Measurements from ENCODE around the gene IFNGR2. TPM values are rescaled to one million over a fixed set of nuclear protein-coding genes. Genes with fewer than 3 reads are reported as not detected.
"Not testable (repeated sequence)": the region's sequence is repeated elsewhere in the genome, so short reads cannot be mapped to it uniquely, and the experiment has no call there.

Gene IFNGR2
- total RNA-seq, 1 donor from 2014 or later, result 13.9 TPM

GRCh38 chr21:33433425-33434114, 30.4 kb downstream of the IFNGR2 start:
- intact Hi-C loops (cut with micrococcal nuclease), result loop anchor here (10.0 kb wide), 1 partner anchor 49 kb away; no protein-coding TSS in a partner anchor

GRCh38 chr21:33434770-33435360, 31.7 kb downstream of the IFNGR2 start:
- intact Hi-C loops (cut with micrococcal nuclease), result loop anchor here (10.0 kb wide), 1 partner anchor 50 kb away; no protein-coding TSS in a partner anchor

GRCh38 chr21:33437140-33437539, 33.9 kb downstream of the IFNGR2 start:
- intact Hi-C loops (cut with micrococcal nuclease), result loop anchor here (10.0 kb wide), 1 partner anchor 52 kb away; no protein-coding TSS in a partner anchor

DNA sequence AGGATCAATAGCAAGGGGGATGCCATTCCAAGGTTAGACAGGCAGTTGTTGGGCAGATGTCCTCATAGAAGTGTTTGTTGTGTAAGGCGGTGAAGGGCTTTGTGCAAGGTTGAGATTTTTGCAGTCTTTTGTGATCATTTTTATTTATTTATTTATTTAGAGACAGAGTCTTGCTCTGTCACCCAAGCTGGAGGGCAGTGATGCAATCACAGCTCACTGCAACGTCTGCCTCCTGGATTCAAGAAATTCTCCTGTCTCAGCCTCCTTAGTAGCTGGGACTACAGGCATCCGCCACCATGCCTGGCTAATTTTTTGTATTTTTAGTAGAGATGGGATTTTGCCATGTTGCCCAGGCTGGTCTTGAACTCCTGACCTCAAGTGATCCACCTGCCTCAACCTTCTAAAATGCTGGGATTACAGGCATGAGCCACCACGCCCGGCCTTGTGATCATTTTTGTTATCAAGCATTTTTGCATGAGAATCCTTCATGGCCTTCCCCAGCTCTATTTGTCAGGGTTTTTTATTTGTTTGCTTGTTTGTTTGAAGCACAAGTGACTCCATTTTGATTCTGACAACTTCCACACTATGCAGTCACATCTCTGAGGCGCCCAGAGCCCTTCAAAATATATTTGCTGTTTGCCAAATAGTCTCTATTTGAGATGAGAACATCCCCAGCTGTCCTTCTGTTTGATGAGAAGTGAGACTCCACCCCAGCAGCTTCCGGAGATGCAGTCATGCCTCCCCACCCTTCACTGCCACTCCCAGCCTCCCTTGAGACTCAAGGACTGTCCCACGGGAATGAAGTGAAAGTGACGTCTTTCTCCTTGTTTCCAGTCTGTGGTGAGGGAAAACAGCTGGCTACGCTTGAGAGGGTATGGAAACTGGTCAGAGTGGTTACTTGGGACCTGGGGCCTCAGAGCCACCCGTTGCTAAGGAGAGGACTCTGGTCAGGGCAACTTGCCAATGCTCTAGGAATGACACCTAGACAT, 38.6 kb downstream of the IFNGR2 start:
- intact Hi-C loops (cut with micrococcal nuclease), result loop anchor here (10.0 kb wide), 1 partner anchor 617 kb away; no protein-coding TSS in a partner anchor

DNA sequence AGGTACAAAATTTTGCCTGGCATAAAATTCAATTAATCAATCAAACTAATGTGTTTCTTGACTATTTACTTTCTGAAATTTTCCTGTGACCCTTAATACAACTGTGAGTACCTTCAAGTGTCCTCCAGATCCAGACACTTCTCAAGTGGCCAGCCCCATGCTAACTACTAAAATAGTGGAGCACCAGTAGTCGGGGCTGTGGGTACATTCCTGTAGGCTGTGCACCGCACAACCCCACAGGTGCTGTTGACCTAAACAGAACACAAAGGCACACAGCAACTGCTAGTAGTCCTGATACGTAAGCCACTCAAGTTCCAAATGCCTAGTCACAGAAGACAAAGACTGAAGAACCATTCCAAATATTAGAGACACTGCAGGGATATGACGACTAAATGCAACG, 40.0 kb downstream of the IFNGR2 start:
- intact Hi-C loops (cut with micrococcal nuclease), result loop anchor here (10.0 kb wide), 1 partner anchor 618 kb away; no protein-coding TSS in a partner anchor

GRCh38 chr21:33444499-33444898, 41.3 kb downstream of the IFNGR2 start:
- intact Hi-C loops (cut with micrococcal nuclease), result loop anchor here (10.0 kb wide), 1 partner anchor 620 kb away; no protein-coding TSS in a partner anchor

DNA sequence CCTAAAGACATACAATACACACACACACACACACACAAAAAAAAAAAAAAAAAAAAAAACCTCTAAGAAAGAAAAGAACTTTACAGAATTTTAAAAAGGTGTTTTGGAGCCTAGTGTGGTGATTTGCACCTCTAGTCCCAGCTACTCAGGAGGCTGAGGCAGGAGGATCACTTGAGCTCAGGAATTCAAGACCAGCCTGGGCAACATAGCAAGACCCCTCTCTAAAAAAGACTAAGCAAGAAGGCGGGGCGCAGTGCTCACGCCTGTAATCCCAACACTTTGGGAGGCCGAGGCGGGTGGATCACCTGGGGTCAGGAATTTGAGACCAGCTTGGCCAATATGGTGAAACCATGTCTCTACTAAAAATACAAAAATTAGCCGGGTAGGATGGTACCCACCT, 43.4 kb downstream of the IFNGR2 start:
- intact Hi-C loops (cut with micrococcal nuclease), result loop anchor here (10.0 kb wide), 1 partner anchor 622 kb away; no protein-coding TSS in a partner anchor

DNA sequence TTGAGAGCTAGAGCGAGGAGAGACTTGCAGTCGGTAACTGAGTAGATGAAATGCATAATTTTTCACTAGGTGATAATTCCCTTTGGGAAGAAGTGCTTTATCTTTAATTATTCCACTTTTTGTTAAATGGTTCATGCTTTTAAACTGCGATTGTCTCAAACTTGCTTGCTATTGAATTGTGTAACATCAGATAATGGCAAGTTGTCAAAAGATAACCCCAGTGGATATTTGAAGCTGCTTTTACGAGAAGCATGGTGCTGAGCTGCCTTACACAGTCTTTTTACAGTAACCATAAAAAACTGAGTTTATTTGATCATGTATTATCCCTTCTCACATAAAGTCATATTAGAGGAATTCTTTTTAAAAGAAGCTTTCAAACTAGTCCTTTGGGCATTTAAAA, 46.4 kb downstream of the IFNGR2 start:
- intact Hi-C loops (cut with micrococcal nuclease), result loop anchor here (10.0 kb wide), 1 partner anchor 625 kb away; no protein-coding TSS in a partner anchor

GRCh38 chr21:33451634-33452071, 48.4 kb downstream of the IFNGR2 start:
- intact Hi-C loops (cut with micrococcal nuclease), result no loop called here

GRCh38 chr21:33452362-33452761, 49.1 kb downstream of the IFNGR2 start:
- intact Hi-C loops (cut with micrococcal nuclease), result no loop called here

DNA sequence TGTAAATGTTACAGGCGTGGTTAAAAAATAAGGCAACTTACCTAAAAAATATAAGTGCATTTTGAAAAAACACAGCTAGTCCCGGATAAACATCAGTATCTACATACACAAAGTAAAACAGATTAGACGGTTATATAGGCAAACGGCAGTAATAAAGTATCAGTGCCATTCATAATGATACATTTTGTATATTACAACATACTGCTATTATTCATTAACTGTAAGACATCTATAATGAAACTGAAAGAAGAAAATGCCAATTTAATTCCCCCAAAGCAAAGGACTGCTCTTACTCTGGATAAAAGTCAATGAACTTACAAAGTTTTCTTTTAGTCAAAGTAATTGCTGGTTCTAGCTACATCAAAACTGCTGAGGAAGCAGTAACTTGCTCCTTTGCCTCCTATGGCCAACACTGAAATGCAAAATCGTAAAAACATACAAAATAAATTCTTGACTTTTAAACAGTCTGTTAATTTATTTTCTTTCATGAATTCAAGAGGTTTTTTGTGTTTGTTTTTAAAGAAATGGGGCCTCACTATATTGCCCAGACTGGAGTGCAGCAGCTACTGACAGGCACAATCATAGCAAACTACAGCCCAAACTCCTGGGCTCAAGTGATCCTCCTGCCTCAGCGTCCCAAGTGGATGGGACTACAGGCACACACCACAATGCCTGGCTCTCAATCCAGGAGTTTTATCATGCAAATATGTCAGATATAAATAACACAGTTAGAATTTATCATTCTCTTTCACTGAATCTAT, 52.7 kb downstream of the IFNGR2 start:
- intact Hi-C loops (cut with micrococcal nuclease), result no loop called here

DNA sequence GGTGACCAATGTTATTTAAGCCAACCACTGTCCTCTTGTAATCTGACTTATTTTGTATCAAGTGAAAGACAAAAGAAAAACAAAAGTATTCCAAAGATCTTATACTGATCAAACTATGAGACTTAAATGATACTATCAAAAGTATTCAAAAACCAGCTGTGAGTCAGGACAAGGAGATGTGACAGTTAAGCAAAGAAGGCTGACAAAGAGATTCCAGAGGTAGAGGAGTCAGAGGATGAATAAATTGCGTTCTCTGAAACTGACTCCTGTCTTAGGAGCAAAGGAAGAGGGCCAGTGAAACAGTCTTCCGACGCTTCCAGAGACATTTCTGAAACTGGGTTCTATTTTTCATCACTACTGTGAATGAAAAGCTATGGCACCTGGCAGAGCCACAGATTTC, 55.6 kb downstream of the IFNGR2 start:
- intact Hi-C loops (cut with micrococcal nuclease), result no loop called here

DNA sequence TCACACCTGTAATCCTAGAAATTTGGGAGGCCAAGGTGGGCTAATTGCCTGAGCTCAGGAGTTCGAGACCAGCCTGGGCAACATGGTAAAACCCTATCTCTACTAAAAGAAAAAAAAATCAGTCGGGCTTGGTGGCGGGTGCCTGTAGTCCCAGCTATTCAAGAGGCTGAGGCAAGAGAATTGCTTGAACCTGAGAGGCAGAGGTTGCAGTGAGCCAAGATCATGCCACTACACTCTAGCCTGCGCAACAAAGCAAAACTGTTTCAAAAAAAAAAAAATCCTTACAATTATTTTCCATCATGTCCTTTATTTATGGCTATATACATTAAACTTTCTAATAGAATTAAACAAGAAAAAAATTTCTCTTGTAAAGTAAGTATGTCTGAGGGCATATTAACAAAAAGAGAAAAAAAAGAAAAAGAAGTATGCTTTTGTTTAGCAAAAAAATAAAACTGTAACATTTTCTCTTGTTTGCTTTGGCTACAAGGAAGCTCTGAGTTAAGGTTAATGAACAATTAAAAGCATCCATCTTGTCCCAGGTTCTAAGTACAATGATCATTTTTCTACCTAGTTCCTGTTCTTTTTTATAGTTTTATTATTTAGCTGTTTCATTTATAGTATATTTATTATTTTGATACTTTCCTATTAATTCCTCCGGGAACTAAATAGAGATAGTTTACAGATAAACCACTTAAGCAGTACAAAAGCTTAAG, 58.5 kb downstream of the IFNGR2 start:
- intact Hi-C loops (cut with micrococcal nuclease), result no loop called here

- intact Hi-C loops (cut with micrococcal nuclease), result not testable (repeated sequence)
Observed at GRCh38 chr21:33469183-33469582, 66.0 kb downstream of the IFNGR2 start.

- intact Hi-C loops (cut with micrococcal nuclease), result no loop called here
Observed at GRCh38 chr21:33470701-33471100, 67.5 kb downstream of the IFNGR2 start.

GRCh38 chr21:33473344-33473743, 70.1 kb downstream of the IFNGR2 start:
- intact Hi-C loops (cut with micrococcal nuclease), result no loop called here

GRCh38 chr21:33477066-33477465, 73.9 kb downstream of the IFNGR2 start:
- intact Hi-C loops (cut with micrococcal nuclease), result no loop called here

DNA sequence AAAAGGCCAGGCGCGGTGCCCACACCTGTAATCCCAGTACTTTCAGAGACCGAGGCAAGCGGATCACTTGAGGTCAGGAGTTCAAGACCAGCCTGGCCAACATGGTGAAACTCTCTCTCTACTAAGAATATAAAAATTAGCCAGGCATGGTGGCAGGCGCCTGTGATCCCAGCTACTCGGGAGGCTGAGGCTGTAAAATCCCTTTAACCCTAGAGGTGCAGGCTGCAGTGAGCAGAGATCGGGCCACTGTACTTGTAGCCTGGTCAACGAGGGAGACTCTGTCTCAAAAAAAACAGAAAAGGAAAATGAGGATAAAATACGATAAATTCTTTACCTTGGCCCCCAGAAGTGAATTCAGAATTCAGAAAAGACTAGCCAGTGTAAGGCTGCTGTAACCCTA, 75.0 kb downstream of the IFNGR2 start:
- intact Hi-C loops (cut with micrococcal nuclease), result loop anchor here (2.0 kb wide), 1 partner anchor 705 kb away; no protein-coding TSS in a partner anchor

DNA sequence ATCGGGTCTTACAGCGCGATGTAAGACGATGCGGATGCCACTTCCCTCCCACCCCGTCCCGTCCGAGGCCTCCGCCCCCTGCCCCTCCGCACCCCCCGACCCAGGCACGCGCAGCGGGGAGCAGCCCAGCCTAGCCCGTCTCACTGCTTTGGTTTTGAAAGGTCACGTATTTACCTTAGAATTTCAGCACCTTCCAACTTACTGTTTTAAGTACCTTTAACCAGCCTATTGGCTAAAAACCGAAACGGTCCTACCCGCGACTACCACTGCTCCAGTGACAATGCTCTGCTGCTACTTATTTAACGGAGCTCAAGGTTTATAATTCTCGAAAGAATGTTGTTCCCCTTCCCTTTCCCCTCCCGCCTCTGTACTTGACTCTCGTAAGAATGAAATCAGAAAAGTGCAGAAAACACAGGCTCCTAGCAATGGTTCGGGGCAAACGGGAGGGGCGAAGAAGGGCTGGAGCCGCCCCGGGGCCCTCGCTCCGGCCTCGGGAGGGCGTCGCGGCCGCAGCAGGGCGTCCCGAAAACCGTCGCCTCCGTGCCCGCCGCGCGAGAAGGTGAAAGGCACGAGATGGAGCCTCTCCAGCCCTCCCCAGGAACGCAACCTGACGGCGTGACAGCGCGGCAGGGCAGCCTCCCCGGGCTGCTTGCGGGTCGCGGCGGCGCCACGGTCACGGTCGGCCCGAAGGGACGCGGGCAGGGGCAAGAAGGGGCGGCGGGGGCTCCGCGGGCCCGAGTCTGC, 75.9 kb downstream of the IFNGR2 start:
- intact Hi-C loops (cut with micrococcal nuclease), result loop anchor here (1.0 to 2.0 kb wide), 2 partner anchors 63 to 706 kb away; partner anchors contain the start of gene GART
